Nephron progenitor cell (in vitro differentiated cells): ENCODE data around the gene CRY1.

Experiments
- DNase-seq: peaks from one replicate; pipeline ENCODE4 v3.0.0; 2021
- H3K27ac Mint-ChIP-seq: 2 replicates; pipeline ENCODE4 v1.8.0; 2021; ENCODE audit warnings: mild to moderate bottlenecking, moderate library complexity, mixed read lengths
- H3K27me3 Mint-ChIP-seq: 2 replicates; pipeline ENCODE4 v1.8.0; 2021; ENCODE audit warnings: mild to moderate bottlenecking, low read depth, mixed read lengths; ENCODE audit not compliant: poor library complexity
- H3K36me3 Mint-ChIP-seq: 2 replicates; pipeline ENCODE4 v1.8.0; 2021; ENCODE audit warnings: low read depth, mixed read lengths
- H3K4me1 Mint-ChIP-seq: 2 replicates; pipeline ENCODE4 v1.8.0; 2021; ENCODE audit warnings: mixed read lengths
- H3K4me3 Mint-ChIP-seq: 2 replicates; pipeline ENCODE4 v1.8.0; 2021; ENCODE audit warnings: mild to moderate bottlenecking, moderate library complexity, mixed read lengths
- H3K9me3 Mint-ChIP-seq: 2 replicates; pipeline ENCODE4 v1.8.0; 2021; ENCODE audit warnings: mild to moderate bottlenecking, moderate library complexity, mixed read lengths
- TF ChIP-seq, protein P1 (sequence below): fragments of 200-600 bp; sonication (generic); IDR thresholded peaks from 2 replicates; pipeline ENCODE4 v1.5.0; 2021; ENCODE audit warnings: antibody characterized with exemption

Gene CRY1

DNA sequence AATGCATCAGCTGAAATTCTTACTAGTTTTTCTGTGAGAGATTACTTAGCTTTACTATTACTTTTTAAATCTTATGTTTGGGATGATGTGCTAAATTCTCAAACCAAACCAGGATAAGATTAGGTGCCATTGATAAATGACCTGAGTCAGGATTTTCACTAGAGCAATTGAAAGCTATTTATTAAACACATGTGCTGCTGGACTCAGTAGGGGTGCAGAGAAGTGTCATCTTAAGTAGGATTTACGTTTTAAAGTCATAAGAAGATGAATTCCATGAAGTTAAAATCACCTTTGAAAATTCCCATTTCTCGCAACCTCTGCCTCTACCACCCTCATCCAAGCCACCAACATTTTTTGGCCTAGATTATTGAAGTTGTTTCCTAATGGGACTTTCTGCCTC is 128.8 kb downstream of the CRY1 start:
- H3K4me1 Mint-ChIP-seq = peaks cover 6% of the 10 kb centered on the region
- TF ChIP-seq, protein P1, sequence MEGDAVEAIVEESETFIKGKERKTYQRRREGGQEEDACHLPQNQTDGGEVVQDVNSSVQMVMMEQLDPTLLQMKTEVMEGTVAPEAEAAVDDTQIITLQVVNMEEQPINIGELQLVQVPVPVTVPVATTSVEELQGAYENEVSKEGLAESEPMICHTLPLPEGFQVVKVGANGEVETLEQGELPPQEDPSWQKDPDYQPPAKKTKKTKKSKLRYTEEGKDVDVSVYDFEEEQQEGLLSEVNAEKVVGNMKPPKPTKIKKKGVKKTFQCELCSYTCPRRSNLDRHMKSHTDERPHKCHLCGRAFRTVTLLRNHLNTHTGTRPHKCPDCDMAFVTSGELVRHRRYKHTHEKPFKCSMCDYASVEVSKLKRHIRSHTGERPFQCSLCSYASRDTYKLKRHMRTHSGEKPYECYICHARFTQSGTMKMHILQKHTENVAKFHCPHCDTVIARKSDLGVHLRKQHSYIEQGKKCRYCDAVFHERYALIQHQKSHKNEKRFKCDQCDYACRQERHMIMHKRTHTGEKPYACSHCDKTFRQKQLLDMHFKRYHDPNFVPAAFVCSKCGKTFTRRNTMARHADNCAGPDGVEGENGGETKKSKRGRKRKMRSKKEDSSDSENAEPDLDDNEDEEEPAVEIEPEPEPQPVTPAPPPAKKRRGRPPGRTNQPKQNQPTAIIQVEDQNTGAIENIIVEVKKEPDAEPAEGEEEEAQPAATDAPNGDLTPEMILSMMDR = no peak
- no peaks in the 10 kb centered on the region for H3K27me3 Mint-ChIP-seq

DNA sequence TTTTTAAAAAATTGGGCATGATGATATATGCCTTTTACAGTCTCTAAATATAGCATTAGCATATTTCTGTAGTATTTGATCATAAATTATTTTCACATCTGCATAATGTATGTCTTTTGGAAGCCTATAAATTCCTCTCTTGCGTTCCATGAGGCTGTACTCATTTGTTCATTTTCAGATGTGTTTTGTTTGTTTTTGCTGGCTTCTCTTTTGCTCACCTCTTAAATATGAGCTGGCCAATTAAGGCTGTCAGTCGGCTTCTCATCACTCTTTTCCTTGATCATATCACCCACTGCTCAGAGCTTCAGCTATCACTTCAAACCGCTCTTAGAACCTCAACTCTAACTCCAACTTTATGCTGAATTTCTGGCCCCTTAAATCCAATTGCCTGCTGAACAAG is 131.1 kb downstream of the CRY1 start:
- TF ChIP-seq, protein P1 = no peak
- H3K36me3 Mint-ChIP-seq = peaks cover 59% of the 10 kb centered on the region
- H3K27me3 Mint-ChIP-seq = no peaks in the 10 kb centered on the region
- peaks cover 23% of the 10 kb centered on the region for H3K4me1 Mint-ChIP-seq
- H3K9me3 Mint-ChIP-seq = no peaks in the 10 kb centered on the region
- no peak for DNase-seq
- no peak overlapping the region for H3K4me3 Mint-ChIP-seq
- H3K27ac Mint-ChIP-seq = no peak overlapping the region

More for the DNA sequence above, 128.8 kb downstream of the CRY1 start:
- Mint-ChIP-seq H3K36me3 (peaks cover 63% of the 10 kb centered on the region), H3K9me3 (no peaks in the 10 kb centered on the region), H3K27ac (no peak overlapping the region), H3K4me3 (no peak overlapping the region)
- no peak for DNase-seq

DNA sequence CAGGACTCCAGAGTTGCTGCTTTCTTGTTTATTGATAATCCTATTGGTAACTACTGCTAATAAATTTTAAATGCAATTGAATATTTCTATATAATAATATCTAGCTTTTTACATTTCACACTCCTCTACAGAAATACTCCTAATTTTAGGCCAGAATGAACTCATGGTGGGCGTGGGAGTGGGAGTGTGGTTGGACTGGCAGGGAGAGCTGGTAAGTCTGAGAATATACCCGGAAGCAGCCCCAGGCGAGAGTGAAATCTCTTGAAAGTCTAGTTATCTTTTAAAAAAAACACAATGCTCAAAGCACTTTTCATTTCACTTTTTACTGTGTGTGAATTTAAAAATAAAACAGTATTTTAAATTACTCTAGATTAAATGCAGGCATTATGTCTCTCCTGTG is 132.9 kb downstream of the CRY1 start:
- Mint-ChIP-seq H3K4me3 (no peak overlapping the region), H3K27ac (no peak overlapping the region), H3K36me3 (peaks cover 45% of the 10 kb centered on the region), H3K27me3 (peaks cover 4% of the 10 kb centered on the region), H3K9me3 (no peaks in the 10 kb centered on the region), H3K4me1 (peaks cover 31% of the 10 kb centered on the region)
- TF ChIP-seq, protein P1 = no peak
- no peak for DNase-seq

DNA sequence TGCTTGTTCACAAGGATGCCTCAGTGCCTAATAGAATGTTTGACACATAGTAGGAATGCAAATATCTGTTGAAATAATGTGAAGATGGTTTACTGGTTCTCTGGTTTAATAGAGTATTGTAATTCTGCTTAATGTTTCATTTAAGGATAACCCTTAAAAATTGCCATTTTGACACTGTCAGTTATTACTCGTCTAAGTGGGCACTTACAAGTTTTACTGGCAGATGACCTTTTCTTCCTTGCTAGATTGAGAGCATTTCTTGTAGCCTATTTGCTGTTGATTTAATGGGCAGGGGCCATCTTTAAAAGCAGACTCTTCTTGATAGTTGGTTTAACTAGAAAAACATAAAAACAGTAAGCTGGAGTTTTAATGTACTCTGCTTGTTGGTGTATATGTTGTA is 135.8 kb downstream of the CRY1 start:
- H3K27me3 Mint-ChIP-seq = peaks cover 4% of the 10 kb centered on the region
- DNase-seq = no peak
- peaks cover 30% of the 10 kb centered on the region for H3K36me3 Mint-ChIP-seq
- H3K27ac Mint-ChIP-seq = no peak overlapping the region
- peaks cover 15% of the 10 kb centered on the region for H3K9me3 Mint-ChIP-seq
- peaks cover 28% of the 10 kb centered on the region for H3K4me1 Mint-ChIP-seq
- TF ChIP-seq, protein P1 = no peak
- peak overlapping the region; percentile 100 for H3K4me3 Mint-ChIP-seq

DNA sequence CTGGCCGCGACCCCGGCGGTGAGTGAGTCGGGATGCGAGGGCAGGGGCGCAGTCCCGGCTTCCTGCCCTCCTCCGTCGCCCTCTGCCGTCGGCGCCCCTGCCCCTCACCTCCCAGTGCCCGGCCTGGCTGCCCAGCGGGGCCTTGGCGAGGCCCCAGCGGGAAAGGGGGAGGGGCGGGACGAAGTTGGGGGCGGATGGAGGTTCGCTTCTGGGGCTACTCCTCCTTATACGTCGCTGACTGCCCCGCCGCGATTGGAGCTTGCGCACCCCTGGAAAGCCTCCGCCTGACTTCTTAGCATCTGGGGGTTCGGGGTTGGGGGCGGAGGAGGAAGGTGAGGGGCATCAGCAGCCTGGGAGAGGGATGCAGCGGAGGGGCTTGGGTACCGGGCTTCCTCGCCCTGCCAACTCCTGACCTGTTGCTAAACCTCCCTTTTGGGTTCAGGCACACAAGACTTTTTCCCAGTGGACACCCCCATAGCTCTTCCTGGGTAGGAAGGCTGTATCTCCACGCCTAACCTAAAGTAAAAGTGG is 137.2 kb downstream of the CRY1 start:
- TF ChIP-seq, protein P1 = no peak
- DNase-seq = no peak
- Mint-ChIP-seq H3K9me3 (peaks cover 15% of the 10 kb centered on the region), H3K4me3 (peak overlapping the region; percentile 100), H3K27me3 (peaks cover 4% of the 10 kb centered on the region), H3K36me3 (peaks cover 24% of the 10 kb centered on the region), H3K4me1 (peaks cover 25% of the 10 kb centered on the region), H3K27ac (peak overlapping the region; percentile 97)

DNA sequence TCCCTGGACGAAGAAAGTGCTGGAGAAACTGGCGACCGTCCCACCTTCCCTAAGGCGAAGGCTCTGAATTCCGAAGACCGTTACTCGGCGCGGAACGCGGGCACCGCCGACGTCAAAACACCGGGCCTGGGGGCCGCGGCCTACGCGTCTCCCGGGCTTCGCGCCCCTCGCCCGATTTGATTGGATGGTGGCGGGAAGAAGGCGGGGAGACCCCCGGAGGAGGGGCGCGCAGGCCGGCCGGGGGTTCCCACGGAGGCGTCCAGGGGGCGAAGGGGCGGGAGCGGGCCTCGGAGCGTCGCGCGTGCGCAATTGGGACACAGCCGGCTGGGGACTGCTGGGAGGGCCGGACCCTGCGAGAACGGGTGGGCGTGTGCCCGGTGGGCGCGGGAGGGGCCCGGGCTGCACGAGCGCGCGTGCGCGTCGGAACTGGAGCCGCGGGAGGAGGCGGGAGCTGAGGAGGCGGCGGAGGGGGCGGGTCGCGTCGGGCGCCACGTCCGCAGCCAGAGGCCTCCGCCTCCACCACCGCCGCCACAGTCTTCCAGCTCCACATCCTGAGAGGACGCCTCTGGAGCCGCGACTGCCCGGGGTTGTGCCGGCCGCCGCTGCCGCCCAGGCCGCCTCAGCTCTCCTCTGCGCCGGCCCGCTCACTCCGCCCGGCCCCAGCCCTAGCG is 137.8 kb downstream of the CRY1 start, which contains the start of gene TMEM263:
Gene TMEM263 (plus strand): TSS at position 531 of the 671 bp plus-strand sequence. CDS start 11,210 bp downstream, outside the sequence.
- Mint-ChIP-seq H3K4me3 (peak within 1 kb of the TSS; percentile 100), H3K27me3 (peaks cover 4% of the 10 kb centered on the region), H3K9me3 (peaks cover 15% of the 10 kb centered on the region), H3K27ac (peak within 1 kb of the TSS; percentile 97), H3K4me1 (peaks cover 25% of the 10 kb centered on the region), H3K36me3 (peaks cover 18% of the 10 kb centered on the region)
- DNase-seq = peak; percentile 97
- TF ChIP-seq, protein P1 = no peak
